Measurements from ENCODE around the gene IKBKE. TPM values are rescaled to one million over a fixed set of nuclear protein-coding genes. Genes with fewer than 3 reads are reported as not detected.

Gene IKBKE
- polyA plus RNA-seq, 12 donors, result 2.0 to 11.0 (median 3.2) TPM; not detected in 1

GRCh38 chr1:206453111-206453510, 17.2 kb upstream of the IKBKE start:
- DNase-seq, result no peak

- DNase-seq, result no peak
Observed at GRCh38 chr1:206455289-206455665, 15.0 kb upstream of the IKBKE start.

GRCh38 chr1:206455666-206456344, 14.5 kb upstream of the IKBKE start:
- DNase-seq, result no peak

- DNase-seq, result no peak
Observed at GRCh38 chr1:206456577-206457370, 13.5 kb upstream of the IKBKE start.

- DNase-seq, result no peak
Observed at GRCh38 chr1:206457408-206458120, 12.7 kb upstream of the IKBKE start.

- no peak for DNase-seq
Observed at GRCh38 chr1:206459703-206460102, 10.6 kb upstream of the IKBKE start.

- no peak for DNase-seq
Observed at GRCh38 chr1:206460836-206461426, 9.3 kb upstream of the IKBKE start.

GRCh38 chr1:206461602-206462455, 8.4 kb upstream of the IKBKE start:
- peak; percentile 79 for DNase-seq

GRCh38 chr1:206463137-206463536, 7.1 kb upstream of the IKBKE start:
- no peak for DNase-seq

GRCh38 chr1:206463911-206464310, 6.4 kb upstream of the IKBKE start:
- DNase-seq, result no peak

GRCh38 chr1:206464456-206464964, 5.8 kb upstream of the IKBKE start:
- DNase-seq, result no peak

- DNase-seq, result no peak
Observed at GRCh38 chr1:206465951-206466350, 4.3 kb upstream of the IKBKE start.

- no peak for DNase-seq
Observed at GRCh38 chr1:206466840-206467649, 3.2 kb upstream of the IKBKE start.

GRCh38 chr1:206467915-206468314, 2.4 kb upstream of the IKBKE start:
- DNase-seq, result no peak

GRCh38 chr1:206468571-206468970, 1.7 kb upstream of the IKBKE start:
- DNase-seq, result no peak

GRCh38 chr1:206469411-206469932, 804 bp upstream of the IKBKE start:
- DNase-seq, result no peak

GRCh38 chr1:206470692-206471414, 577 bp downstream of the IKBKE start:
- DNase-seq, result no peak

- DNase-seq, result no peak
Observed at GRCh38 chr1:206471415-206471801, 1.1 kb downstream of the IKBKE start.

GRCh38 chr1:206472024-206472423, 1.7 kb downstream of the IKBKE start:
- DNase-seq, result no peak

All from muscle of arm (tissue), 12 donors.